ENCODE measurements around the gene COIL. TPM values are rescaled to one million over a fixed set of nuclear protein-coding genes. Genes with fewer than 3 reads are reported as not detected.

COIL gene
- total and polyA plus RNA-seq, 9 of the 15 experiments (the other 6 are each of a cell fraction or from before 2014, with no cell fraction given) = 23.9 to 41.3 (median 28.7) TPM

DNA sequence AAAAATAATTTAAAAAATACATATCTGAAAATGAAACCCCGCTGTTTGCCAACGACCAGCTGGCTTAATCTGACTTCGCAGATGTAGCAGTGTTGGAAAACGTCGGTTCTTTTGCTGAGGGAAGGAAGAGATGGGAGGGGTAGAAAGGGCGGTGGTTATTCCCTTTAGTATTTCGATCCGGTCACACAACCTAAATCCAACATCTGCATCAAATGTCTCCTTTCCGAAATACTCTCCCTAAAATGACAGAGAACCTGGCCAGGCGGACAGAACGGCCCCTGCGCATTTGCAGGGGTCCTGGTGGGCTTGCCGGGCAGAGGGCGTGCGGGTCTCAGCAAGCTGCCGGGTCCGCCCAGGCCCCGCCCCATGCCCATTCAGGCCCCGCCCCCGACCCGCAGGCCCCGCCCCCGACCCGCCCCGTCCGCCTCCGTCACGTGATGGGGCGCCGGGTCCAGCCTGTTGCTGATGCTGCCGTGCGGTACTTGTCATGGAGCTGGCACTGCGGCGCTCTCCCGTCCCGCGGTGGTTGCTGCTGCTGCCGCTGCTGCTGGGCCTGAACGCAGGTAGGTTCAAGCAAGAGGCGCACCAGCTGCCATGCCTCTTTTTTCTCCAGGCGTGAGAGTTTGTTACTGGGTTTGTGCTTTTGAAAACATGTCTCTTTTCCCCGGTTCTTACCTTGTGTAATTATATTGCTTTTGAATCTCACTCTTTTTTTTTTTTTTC, 17.0 kb upstream of the COIL start, which contains the start of gene SCPEP1 (continued):
- TF ChIP-seq ESRRB (CRISPR knock-in tag; IDR thresholded peaks at IDR 0.05; ENCODE audit: borderline replicate concordance) = no peak
- 0 out of 2 replicates have a peak, but pooled peaks have one; percentile 19 for TF ChIP-seq POLR2AphosphoS5 (IDR thresholded peaks at IDR 0.05; ENCODE audit: control insufficient read depth, insufficient read depth, low read depth, low read length)
- TF ChIP-seq GATAD2B (IDR thresholded peaks at IDR 0.05; ENCODE audit: borderline replicate concordance) = no peak
- no peak for TF ChIP-seq ZNF133 (CRISPR knock-in tag; IDR thresholded peaks at IDR 0.05)
- no peak for TF ChIP-seq FOXJ2 (tag; IDR thresholded peaks at IDR 0.05)
- TF ChIP-seq, protein P1, sequence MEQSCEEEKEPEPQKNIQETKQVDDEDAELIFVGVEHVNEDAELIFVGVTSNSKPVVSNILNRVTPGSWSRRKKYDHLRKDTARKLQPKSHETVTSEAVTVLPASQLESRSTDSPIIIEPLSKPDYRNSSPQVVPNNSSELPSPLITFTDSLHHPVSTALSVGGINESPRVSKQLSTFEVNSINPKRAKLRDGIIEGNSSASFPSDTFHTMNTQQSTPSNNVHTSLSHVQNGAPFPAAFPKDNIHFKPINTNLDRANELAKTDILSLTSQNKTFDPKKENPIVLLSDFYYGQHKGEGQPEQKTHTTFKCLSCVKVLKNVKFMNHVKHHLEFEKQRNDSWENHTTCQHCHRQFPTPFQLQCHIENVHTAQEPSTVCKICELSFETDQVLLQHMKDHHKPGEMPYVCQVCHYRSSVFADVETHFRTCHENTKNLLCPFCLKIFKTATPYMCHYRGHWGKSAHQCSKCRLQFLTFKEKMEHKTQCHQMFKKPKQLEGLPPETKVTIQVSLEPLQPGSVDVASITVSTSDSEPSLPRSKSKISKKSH (CRISPR knock-in tag; IDR thresholded peaks at IDR 0.05) = no peak
- no peak for TF ChIP-seq ZNF239 (CRISPR knock-in tag; IDR thresholded peaks at IDR 0.05)
- TF ChIP-seq SMARCE1 (IDR thresholded peaks at IDR 0.05) = no peak; the same call in 1 of the 2 replicates
- no peak for TF ChIP-seq MAFF (IDR thresholded peaks at IDR 0.05; ENCODE audit: low read length)
- no peak for TF ChIP-seq HDAC3 (IDR thresholded peaks at IDR 0.05; ENCODE audit: borderline replicate concordance, partially characterized antibody)
- TF ChIP-seq ZC3H8 (IDR thresholded peaks at IDR 0.05) = no peak
- TF ChIP-seq SMARCA4 (IDR thresholded peaks at IDR 0.05) = peak; percentile 53
- TF ChIP-seq ZNF140 (CRISPR knock-in tag; IDR thresholded peaks at IDR 0.05) = no peak
- TF ChIP-seq PHF8 (IDR thresholded peaks at IDR 0.05; ENCODE audit: borderline replicate concordance, low read length) = peak; percentile 42; the same call in 1 of the 2 replicates
- no peak for TF ChIP-seq BDP1 (IDR thresholded peaks at IDR 0.05; ENCODE audit: insufficient read depth, insufficient read length)
- TF ChIP-seq FOXJ3 (CRISPR knock-in tag; IDR thresholded peaks at IDR 0.05) = no peak
- 0 out of 4 replicates have a peak, but pooled peaks of 1 of the 2 experiments have one; percentile 12 for TF ChIP-seq SIN3A (IDR thresholded peaks at IDR 0.05; ENCODE audit: borderline replicate concordance in 2 of 2, control insufficient read depth in 1 of 2, low read depth in 2 of 2, low read length in 2 of 2)
- TF ChIP-seq, protein P2, sequence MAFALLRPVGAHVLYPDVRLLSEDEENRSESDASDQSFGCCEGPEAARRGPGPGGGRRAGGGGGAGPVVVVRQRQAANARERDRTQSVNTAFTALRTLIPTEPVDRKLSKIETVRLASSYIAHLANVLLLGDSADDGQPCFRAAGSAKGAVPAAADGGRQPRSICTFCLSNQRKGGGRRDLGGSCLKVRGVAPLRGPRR (CRISPR knock-in tag; IDR thresholded peaks at IDR 0.05) = no peak
- TF ChIP-seq, protein P3, sequence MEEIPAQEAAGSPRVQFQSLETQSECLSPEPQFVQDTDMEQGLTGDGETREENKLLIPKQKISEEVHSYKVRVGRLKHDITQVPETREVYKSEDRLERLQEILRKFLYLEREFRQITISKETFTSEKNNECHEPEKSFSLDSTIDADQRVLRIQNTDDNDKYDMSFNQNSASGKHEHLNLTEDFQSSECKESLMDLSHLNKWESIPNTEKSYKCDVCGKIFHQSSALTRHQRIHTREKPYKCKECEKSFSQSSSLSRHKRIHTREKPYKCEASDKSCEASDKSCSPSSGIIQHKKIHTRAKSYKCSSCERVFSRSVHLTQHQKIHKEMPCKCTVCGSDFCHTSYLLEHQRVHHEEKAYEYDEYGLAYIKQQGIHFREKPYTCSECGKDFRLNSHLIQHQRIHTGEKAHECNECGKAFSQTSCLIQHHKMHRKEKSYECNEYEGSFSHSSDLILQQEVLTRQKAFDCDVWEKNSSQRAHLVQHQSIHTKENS (CRISPR knock-in tag; IDR thresholded peaks at IDR 0.05) = no peak
- TF ChIP-seq ZNF766 (CRISPR knock-in tag; conservative IDR thresholded peaks at IDR 0.05) = 0 out of 2 replicates have a peak, but pooled peaks have one; percentile 31
- TF ChIP-seq, protein P4, sequence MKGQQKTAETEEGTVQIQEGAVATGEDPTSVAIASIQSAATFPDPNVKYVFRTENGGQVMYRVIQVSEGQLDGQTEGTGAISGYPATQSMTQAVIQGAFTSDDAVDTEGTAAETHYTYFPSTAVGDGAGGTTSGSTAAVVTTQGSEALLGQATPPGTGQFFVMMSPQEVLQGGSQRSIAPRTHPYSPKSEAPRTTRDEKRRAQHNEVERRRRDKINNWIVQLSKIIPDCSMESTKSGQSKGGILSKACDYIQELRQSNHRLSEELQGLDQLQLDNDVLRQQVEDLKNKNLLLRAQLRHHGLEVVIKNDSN (CRISPR knock-in tag; IDR thresholded peaks at IDR 0.05) = peak; percentile 89
- no peak for TF ChIP-seq DDX20 (tag; IDR thresholded peaks at IDR 0.05; ENCODE audit: low read depth)
- 0 out of 2 replicates have a peak, but pooled peaks have one; percentile 5 for TF ChIP-seq CTBP1 (IDR thresholded peaks at IDR 0.05; ENCODE audit: borderline replicate concordance)
- TF ChIP-seq, protein P5, sequence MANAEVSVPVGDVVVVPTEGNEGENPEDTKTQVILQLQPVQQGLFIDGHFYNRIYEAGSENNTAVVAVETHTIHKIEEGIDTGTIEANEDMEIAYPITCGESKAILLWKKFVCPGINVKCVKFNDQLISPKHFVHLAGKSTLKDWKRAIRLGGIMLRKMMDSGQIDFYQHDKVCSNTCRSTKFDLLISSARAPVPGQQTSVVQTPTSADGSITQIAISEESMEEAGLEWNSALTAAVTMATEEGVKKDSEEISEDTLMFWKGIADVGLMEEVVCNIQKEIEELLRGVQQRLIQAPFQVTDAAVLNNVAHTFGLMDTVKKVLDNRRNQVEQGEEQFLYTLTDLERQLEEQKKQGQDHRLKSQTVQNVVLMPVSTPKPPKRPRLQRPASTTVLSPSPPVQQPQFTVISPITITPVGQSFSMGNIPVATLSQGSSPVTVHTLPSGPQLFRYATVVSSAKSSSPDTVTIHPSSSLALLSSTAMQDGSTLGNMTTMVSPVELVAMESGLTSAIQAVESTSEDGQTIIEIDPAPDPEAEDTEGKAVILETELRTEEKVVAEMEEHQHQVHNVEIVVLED (CRISPR knock-in tag; IDR thresholded peaks at IDR 0.05) = no peak
